ENCODE data around the gene MTARC2.

Gene MTARC2

GRCh38 chr1:220807726-220808125 is 59.6 kb downstream of the MTARC2 start:
- no peak overlapping the region for H3K4me3 ChIP-seq (replicated peaks; ENCODE audit: insufficient read depth, low read length)
- no peak overlapping the region for H3K27ac ChIP-seq (replicated peaks)
- DNase-seq (ENCODE audit: low read depth in 1 of 2, low spot score in 1 of 2), result no peak
- H3K27me3 ChIP-seq (ENCODE audit: insufficient read depth, poor library complexity, severe bottlenecking), result no peaks in the 10 kb centered on the region
- no peak for TF ChIP-seq CTCF (IDR thresholded peaks at IDR 0.05; ENCODE audit: insufficient read depth, low read length)
- TF ChIP-seq REST (IDR thresholded peaks at IDR 0.05; ENCODE audit: insufficient replicate concordance, low read depth), result no peak
- TF ChIP-seq SPI1 (IDR thresholded peaks at IDR 0.05; ENCODE audit: borderline replicate concordance, low read depth), result no peak
- no peak for TF ChIP-seq GABPA (IDR thresholded peaks at IDR 0.05; ENCODE audit: low read depth)
- TF ChIP-seq POLR2AphosphoS5 (IDR thresholded peaks at IDR 0.05; ENCODE audit: low read depth), result no peak

- no peak for DNase-seq (ENCODE audit: low read depth in 1 of 2, low spot score in 1 of 2)
- H3K27ac ChIP-seq (replicated peaks), result no peak overlapping the region
- H3K4me3 ChIP-seq (replicated peaks; ENCODE audit: insufficient read depth, low read length), result no peak overlapping the region
- no peaks in the 10 kb centered on the region for H3K27me3 ChIP-seq (ENCODE audit: insufficient read depth, poor library complexity, severe bottlenecking)
- TF ChIP-seq REST (IDR thresholded peaks at IDR 0.05; ENCODE audit: insufficient replicate concordance, low read depth) (no peak), GABPA (IDR thresholded peaks at IDR 0.05; ENCODE audit: low read depth) (no peak), POLR2AphosphoS5 (IDR thresholded peaks at IDR 0.05; ENCODE audit: low read depth) (no peak), SPI1 (IDR thresholded peaks at IDR 0.05; ENCODE audit: borderline replicate concordance, low read depth) (no peak), CTCF (IDR thresholded peaks at IDR 0.05; ENCODE audit: insufficient read depth, low read length) (no peak)
These were observed 60.4 kb downstream of the MTARC2 start for GRCh38 chr1:220808345-220809186.

- TF ChIP-seq POLR2AphosphoS5 (IDR thresholded peaks at IDR 0.05; ENCODE audit: low read depth) (no peak), GABPA (IDR thresholded peaks at IDR 0.05; ENCODE audit: low read depth) (no peak), CTCF (IDR thresholded peaks at IDR 0.05; ENCODE audit: insufficient read depth, low read length) (no peak), SPI1 (IDR thresholded peaks at IDR 0.05; ENCODE audit: borderline replicate concordance, low read depth) (no peak), REST (IDR thresholded peaks at IDR 0.05; ENCODE audit: insufficient replicate concordance, low read depth) (no peak)
- H3K4me3 ChIP-seq (replicated peaks; ENCODE audit: insufficient read depth, low read length), result no peak overlapping the region
- DNase-seq (ENCODE audit: low read depth in 1 of 2, low spot score in 1 of 2), result no peak
These were observed 61.0 kb downstream of the MTARC2 start for GRCh38 chr1:220809187-220809550.

More at GRCh38 chr1:220809187-220809550, 61.0 kb downstream of the MTARC2 start:
- Histone ChIP-seq H3K27ac (replicated peaks) (no peak overlapping the region), H3K27me3 (ENCODE audit: insufficient read depth, poor library complexity, severe bottlenecking) (no peaks in the 10 kb centered on the region)

Measured in HL-60 (cell line).